ENCODE data around the gene KCNK1.
"Not testable (repeated sequence)": the region's sequence is repeated elsewhere in the genome, so short reads cannot be mapped to it uniquely, and the experiment has no call there.

KCNK1 gene

DNA sequence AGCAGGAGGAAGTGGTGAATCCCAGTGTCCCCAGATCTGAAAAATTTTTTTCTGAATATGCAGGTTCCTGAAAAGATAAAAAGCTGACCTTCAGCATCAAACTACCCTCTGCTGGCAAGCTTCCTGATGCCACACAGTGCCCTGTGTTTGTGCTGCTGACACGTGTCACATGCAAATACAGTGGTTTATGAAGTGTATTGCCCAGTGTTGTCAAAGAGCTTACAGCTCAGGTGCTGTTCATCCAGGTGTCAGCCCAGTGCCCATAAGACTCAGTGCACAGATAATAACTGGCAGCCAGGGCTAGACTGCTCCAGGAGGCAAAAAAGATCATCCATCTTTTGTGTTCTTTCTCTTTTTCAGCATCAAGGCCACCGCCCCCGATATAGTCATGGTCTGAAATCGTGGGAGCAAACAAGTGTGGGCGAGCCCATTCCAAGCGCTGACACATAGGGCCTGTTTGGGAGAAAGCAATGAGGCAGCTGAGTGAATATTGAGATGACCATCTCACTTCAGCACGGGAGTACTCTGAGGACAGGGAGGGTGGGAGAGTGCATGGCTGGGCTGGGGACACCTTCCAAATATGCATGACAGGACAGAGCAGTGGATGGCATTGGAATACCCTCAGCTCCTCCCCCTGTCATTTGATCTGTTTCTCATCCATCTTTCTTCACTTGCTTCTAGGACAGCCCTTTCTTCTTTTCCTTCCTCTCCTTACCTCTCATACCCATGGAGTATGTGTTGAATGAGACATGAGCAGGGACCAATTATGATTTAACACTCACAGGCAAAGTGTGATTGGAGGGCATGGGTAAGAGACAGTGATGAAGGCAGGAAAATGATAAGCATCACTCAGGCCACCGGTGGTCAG, 6.4 kb upstream of the KCNK1 start:
- no peak for DNase-seq (ENCODE audit: low read depth, low spot score)

DNA sequence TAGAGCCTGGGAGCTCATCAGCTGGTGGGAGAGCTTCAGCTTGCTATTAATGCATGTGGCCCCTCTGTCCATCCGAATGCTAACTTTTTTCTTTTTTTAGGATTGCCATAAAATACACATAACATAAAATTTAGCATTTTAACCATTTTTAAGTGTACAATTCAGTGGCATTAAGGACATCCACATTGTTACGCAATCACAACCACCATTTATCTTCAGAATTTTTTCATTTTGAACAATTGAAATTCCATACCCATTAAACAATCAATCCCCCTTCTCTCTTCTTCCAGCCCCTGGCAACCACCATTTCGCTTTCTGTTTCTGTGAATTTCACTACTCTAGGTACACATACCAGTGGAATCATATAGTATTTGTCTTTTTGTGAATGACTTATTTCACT, 4.9 kb upstream of the KCNK1 start:
- no peak for DNase-seq (ENCODE audit: low read depth, low spot score)

- DNase-seq (ENCODE audit: low read depth, low spot score) = no peak
Observed at GRCh38 chr1:233609926-233610325, 4.0 kb upstream of the KCNK1 start.

DNA sequence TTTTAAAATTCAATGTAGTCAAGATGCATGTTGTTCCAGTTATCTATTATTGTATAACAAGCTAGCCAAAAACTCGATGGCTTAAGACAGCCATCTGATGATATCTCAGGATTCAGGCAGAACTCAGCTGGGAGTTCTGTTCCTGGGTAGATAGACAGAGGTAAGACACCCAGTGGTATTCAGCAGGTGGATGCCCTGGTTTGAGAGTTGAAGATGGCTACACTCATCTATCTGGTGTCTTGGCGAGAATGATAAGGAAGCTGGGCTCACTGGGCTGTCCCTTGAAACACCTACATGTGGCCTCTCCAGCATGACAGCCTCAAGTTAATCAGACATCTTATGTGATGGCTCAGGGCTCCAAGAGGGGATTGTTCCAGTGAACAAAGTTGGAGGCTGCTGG, 3.3 kb upstream of the KCNK1 start:
- no peak for DNase-seq (ENCODE audit: low read depth, low spot score)

- DNase-seq (ENCODE audit: low read depth, low spot score) = not testable (repeated sequence)
Observed at GRCh38 chr1:233611363-233611762, 2.5 kb upstream of the KCNK1 start.

GRCh38 chr1:233614173-233614742, 352 bp downstream of the KCNK1 start:
- peak; percentile 77 for DNase-seq (ENCODE audit: low read depth, low spot score)

DNA sequence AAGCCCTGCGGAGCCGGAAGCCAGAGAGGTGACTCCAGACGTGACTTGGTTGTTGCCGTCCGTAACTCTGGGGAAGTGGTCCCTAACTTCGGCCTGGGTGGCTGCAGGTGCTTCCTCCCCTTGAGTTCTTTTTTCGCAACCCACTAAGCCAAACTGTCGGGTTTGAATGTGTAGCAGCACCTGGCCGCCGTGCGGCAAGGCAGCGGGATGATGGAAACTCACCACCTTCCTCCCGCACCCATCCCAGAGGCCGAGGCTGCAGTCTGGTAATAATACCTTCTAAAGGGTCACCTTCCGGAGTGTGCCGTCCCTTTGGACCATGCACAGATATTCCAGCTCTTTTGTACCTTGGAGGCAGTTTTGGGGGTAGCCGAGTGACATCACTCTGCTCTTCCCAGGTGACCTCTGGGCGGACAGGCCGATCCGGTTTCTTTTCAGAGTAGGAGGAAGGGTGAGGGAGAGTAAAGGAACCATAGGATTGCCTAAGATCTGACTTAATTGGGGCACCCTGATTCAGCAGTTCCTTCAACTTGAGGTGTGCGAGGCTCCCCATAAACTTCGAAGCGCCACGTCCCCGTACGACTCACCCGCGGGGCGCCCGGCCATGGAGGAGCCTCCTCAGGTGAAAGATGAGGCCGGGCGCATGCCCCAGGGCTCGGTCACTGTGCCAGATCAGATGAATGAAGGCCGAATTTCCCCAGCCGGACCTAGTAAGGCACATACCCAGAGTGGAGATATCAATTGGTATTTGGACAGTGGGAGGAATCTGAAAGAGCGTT, 1.0 kb downstream of the KCNK1 start:
- peak; percentile 9 for DNase-seq (ENCODE audit: low read depth, low spot score)

GRCh38 chr1:233615571-233615970, 1.7 kb downstream of the KCNK1 start:
- no peak for DNase-seq (ENCODE audit: low read depth, low spot score)

- no peak for DNase-seq (ENCODE audit: low read depth, low spot score)
Observed at GRCh38 chr1:233617025-233617424, 3.1 kb downstream of the KCNK1 start.

DNA sequence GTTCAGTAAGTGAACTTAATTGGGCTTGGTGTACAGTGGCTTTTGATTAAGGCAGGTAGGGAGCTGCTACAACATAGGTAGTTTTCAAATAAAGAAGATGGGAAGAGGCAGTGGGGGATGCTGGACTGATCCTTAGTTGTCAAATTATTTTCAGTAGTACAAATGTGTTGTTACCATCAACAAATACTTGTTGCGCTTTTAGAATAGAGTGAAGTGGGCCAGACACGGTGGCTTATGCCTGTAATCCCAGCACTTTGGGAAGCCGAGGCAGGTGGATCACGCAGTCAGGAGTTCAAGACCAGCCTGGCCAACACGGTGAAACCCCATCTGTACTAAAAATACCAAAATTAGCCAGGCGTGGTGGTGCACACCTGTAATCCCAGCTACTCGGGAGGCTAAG, 5.5 kb downstream of the KCNK1 start:
- not testable (repeated sequence) for DNase-seq (ENCODE audit: low read depth, low spot score)

DNA sequence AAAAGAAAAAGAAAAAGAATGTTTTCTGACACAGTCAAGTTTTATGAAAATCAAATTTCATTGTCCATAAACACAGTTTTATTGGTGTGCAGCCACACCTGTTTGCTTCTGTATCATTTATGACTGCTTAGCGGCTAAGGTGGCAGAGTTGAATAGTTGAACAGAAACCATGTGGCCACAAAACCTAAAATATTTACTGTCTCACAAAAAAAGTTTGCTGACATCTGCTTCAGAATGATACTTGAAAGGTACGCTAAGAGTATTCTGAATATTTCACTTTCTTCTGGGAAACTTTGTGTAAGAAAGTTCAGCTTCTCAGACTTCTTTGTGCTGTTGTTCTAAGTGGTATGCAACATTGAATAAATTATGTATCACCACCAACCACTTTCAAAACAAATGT, 6.2 kb downstream of the KCNK1 start:
- DNase-seq (ENCODE audit: low read depth, low spot score) = no peak

GRCh38 chr1:233621923-233622322, 8.0 kb downstream of the KCNK1 start:
- DNase-seq (ENCODE audit: low read depth, low spot score) = no peak

GRCh38 chr1:233624289-233624688, 10.4 kb downstream of the KCNK1 start:
- DNase-seq (ENCODE audit: low read depth, low spot score) = no peak

DNA sequence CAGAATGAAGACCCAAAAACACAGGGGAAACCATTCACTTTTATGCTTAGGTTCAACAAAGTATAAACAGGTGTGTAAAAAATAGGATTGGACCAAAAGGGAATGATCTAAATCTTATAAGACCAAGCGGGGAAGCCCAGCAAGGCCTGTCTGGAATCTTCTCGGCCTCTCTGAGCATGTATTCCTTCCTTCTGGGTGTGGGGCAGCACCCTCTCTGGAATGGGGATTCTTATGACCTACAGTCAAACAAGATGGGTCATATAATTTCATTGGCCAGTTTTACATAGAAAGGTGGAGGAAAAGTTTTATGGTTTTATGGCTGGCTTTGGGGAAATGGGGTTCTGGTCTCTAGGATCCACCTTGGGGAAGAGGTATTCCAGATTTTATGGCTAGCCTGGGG, 11.2 kb downstream of the KCNK1 start:
- DNase-seq (ENCODE audit: low read depth, low spot score) = no peak

GRCh38 chr1:233625510-233625981, 11.6 kb downstream of the KCNK1 start:
- no peak for DNase-seq (ENCODE audit: low read depth, low spot score)

DNA sequence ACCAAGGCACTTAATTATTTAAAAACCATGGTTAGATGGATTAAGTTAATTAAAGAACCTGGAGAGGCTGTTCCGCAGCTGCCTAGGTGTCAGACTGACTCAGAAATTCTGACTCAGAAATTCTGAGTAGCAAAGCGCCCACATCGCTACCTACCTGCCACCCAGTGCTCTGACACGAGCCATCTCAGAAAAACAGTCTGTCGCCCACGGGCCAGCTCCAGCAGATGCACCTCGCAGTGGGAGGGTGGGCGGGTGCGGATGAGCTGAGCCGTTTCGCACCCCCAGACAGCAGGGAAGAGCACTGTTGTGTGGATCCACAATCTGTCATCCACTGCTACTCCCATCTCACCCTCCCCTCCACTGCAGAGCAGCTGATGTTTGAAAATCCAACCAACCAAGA, 13.5 kb downstream of the KCNK1 start:
- DNase-seq (ENCODE audit: low read depth, low spot score) = peak; percentile 6

DNA sequence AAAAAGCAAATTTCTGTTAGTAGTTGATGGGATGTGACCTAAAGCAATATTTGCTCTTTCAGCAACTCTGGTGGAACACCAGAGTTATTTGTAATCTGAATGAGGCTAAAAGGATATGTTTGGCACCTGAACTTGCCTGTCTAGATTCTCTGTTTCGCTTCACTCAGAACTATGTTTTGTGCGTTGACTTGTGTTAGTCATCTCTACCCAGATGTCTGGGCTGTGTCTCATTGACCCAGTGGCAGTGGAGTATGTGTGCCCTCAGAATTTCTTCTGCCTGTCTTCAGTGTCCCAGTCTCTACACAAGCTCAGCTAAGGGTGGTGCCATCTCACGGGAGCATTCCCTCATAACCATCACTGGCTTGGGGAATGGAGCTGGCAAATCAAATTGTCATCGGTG, 13.9 kb downstream of the KCNK1 start:
- no peak for DNase-seq (ENCODE audit: low read depth, low spot score)

DNA sequence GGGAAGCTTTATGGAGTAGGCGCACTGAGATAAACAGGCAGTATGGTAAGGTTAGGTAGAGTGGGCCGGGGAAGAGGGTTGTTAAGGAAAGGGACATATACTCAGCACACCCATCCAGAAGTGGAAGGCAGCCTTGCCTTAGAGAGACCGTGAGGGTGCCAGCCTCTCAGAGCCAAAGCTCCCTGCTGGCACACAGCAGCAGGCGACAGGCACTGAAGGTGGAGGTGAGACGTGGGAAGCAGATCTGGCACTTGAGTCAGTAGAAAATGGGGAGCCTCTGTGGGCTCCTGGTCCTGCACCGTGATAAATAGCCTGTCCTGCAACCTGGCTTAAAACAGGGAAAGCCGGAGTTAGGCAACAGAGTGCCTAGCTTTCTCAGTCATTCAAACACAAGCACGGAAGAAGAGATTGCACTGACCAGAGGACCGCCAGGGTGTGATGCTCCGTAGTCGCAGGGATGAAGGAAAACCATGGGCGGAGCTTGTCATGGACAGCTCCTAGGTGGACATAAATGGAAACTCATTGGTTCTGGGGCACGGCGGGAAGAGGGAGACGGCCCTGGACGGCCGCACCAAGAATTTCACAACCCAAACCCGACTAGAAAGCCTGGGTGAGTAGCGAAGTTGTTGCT, 15.5 kb downstream of the KCNK1 start:
- DNase-seq (ENCODE audit: low read depth, low spot score) = no peak

- DNase-seq (ENCODE audit: low read depth, low spot score) = no peak
Observed at GRCh38 chr1:233631810-233632405, 18.0 kb downstream of the KCNK1 start.

DNA sequence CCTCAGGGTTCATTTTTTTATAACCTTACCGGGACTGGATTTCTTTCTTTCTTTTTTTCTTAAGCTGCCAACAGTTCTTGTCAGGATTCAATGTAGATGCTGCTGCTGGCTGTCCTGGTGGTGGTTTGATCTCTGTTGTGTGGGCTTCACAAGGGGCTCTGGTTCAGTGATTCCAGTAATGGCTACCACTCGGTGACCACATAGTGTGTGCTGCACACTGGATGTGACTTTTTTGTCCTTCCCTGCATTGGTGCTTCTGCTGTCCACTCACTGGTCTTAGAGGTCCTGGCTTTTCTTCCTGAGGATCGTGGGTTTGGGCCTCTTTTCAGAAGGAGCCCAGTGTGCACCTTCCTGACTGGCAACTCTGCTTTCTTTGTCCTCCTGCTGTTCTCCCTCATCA, 18.5 kb downstream of the KCNK1 start:
- DNase-seq (ENCODE audit: low read depth, low spot score) = no peak

DNA sequence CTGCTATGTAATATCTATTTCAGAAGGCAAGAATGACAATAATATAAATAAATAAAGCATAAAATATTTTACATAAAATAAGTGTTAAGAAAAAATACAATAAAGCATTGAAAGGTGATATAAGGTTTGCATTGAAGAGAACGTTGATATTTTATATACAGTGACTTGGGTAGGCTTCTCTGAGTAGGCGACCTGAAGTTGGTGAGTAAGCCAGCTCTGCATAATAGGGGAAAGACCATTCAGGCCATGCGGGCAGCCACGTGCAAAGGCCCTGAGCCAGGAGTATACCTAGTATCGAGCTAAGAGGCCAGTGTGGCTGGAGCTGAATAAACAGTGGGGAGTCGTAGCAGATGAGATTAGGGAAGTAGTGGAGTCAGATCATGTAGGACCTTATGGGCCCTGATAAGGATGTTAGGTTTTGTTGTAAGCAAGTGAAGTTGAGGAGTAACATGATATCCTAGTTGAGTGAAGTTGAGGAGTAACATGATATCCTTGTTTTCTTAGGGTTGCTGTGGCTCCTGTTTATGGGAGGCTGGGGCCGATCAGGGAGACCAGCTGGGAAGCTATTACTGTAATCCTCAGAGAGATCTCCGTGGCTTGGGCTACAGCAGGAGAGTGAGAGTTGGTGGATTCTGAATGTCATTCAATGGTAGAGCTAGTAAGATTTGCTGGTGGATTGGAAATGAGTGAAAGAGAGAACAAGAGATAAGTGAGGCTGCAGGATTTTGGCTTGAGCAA, 22.0 kb downstream of the KCNK1 start:
- peak; percentile 50 for DNase-seq (ENCODE audit: low read depth, low spot score)

All from astrocyte of the hippocampus (primary cell).